Activated CD8-positive, alpha-beta memory T cell treated with anti-CD3 and anti-CD28 coated beads for 4 hours (primary cell): ENCODE results near the gene TTC19.
"Not testable (repeated sequence)": the region's sequence is repeated elsewhere in the genome, so short reads cannot be mapped to it uniquely, and the experiment has no call there.

Source experiments
- DNase-seq, 2 donors: peaks; one replicate each; pipeline ENCODE4 v3.0.0-alpha.2; 2020; ENCODE audit warnings: low read depth in 2 of 2

Gene TTC19

DNA sequence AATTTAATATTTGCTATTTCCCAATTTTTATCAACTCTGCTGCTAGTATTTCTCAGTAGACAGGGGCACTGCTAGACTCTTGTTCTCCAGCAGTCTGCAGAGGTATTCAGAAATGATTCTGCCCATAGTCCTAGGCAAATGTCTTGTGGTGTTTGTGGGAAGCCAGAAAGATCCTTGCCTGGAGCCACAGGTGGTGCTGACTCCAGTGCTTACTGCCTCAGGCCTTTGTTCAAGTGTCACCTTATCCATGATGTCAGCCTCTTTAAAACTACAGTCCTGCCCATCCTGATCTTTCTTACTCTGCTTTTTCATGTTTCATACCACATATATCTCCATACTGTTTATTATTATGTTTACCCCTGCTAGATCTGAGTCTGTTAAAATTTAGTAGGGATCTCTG is 26.6 kb upstream of the TTC19 start:
- DNase-seq, result no peak

- DNase-seq, result no peak
Observed at GRCh38 chr17:15973834-15974233, 25.8 kb upstream of the TTC19 start.

- DNase-seq, result no peak
Observed at GRCh38 chr17:15977894-15978293, 21.7 kb upstream of the TTC19 start.

- no peak for DNase-seq
Observed at GRCh38 chr17:15978606-15979005, 21.0 kb upstream of the TTC19 start.

- not testable (repeated sequence) for DNase-seq
Observed at GRCh38 chr17:15979013-15979412, 20.6 kb upstream of the TTC19 start.

GRCh38 chr17:15981208-15981607 is 18.4 kb upstream of the TTC19 start:
- no peak for DNase-seq

GRCh38 chr17:15981646-15982580 is 17.7 kb upstream of the TTC19 start:
- DNase-seq, result no peak

GRCh38 chr17:15996322-15996721 is 3.3 kb upstream of the TTC19 start:
- no peak for DNase-seq

DNA sequence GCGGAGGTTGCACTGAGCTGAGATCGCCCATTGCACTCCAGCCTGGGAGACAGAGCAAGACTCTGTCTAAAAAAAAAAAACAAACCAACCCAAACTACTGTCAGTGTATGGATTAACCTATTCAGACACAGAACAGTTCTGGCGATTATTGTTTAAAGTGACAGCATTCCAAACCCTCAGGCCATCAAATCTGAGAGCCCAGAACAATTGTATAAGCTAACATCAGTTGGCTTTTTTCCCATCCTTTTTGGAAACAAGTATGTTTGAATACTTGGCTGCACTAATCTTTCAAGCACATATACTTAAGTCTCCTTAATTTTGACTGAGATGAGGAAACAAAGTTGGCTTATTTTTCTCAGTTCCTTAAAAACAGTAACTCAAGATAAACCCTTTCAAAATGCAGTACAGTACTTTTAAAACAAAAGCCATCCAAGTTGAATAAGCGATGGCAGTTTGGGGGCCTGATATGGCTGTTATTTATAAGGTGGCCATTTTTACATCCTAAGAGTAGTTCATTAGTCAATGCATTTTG is 1.5 kb upstream of the TTC19 start:
- DNase-seq, result no peak

DNA sequence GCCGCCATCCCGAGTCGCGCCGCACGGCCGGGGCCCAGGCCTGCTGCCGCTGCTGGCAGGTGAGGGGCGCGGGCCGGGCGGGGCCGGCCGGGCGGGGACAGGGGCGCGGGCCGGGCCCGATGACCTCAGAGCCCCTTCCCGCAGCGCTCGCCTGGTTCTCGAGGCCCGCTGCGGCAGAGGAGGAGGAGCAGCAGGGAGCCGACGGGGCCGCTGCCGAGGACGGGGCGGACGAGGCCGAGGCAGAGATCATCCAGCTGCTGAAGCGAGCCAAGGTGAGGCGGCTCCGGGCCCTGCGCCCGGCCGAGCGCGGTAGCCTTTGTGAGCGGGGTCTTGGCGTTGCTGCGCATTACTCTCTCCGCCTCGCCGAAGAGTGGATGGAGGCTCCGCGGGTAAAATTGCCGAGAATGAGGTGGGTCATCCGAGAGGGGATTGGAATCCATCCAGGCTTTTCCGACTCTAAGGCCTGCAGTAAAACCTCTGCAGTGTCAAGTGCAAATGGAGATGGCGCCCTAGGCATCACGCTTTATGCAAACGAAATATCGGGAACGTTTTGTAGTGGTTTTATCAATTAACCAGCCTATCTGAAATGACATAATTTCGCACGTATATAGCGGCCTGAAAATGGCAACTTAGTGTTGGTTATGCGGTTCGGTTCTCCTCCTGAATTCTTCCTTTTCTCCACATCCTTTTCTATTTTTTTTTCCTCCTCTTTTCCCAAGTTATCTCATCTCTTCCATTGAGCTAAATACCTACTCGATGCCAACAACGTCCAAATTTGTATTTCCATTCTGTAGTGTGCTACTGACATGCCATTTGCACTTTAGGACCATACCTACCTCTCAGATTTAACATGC is 577 bp downstream of the TTC19 start:
- no peak for DNase-seq

GRCh38 chr17:16001226-16001897 is 1.7 kb downstream of the TTC19 start:
- no peak for DNase-seq

- DNase-seq, result no peak
Observed at GRCh38 chr17:16002708-16003260, 3.2 kb downstream of the TTC19 start.

DNA sequence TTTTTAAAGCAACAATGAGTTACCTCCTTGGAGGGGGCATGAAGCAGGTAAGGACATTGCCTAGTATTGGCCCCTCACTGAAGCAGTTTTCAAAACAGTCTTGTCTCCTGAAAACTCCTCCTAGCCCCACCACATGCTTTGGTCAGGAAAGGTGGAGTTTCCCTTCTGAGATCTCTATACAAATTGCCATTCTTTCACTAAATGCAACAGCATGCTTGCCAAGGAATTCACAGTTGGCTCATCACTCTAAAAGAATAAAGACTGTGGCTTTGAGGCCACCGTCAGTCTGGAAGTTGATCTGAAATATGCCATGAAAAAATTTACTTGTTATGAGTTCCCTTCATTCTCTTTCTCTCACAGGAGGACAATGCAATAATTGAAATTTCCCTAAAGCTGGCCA is 4.2 kb downstream of the TTC19 start:
- DNase-seq, result no peak

GRCh38 chr17:16005636-16006035 is 6.0 kb downstream of the TTC19 start:
- no peak for DNase-seq

DNA sequence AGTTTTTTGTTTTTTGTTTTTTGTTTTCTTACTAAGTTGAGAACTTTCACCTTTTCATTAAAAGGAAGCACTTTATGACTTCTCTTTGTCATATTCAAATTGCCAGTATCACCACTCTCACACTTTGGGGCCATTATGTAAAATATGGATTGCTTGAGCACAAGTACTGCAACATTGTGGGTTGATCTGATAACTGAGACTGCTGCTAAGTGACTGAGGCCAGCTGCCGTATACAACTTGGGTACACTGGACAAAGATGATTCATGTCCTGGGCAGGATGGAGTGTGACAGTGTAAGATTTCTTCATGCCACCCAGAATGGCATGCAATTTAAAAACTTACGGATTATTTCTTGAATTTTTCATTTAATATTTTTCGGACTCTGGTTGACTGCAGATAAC is 7.8 kb downstream of the TTC19 start:
- DNase-seq, result no peak

DNA sequence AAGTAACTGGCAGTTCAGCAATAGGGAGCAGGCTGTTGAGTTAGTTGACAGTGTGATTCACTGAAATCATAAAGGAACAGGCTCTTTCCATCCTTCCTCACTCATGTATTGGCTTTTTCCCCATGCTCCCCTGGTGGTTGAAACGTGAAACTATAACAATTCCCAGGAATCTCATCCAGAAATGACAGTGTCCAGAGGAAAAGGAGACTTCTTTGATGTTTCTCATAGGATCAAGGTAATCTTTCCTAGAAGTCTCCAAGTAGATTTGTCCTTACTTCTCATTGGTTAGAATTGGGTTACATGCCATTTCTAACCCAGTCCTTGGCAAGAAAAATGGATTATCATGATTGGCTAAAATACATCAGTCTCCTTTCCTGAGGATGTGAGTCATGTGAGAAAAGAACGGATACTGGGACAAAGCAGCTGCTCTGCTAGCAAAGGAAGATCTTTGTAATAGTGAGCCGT is 14.4 kb downstream of the TTC19 start:
- no peak for DNase-seq

GRCh38 chr17:16019347-16019746 is 19.7 kb downstream of the TTC19 start:
- no peak for DNase-seq

GRCh38 chr17:16023881-16024280 is 24.3 kb downstream of the TTC19 start:
- no peak for DNase-seq

DNA sequence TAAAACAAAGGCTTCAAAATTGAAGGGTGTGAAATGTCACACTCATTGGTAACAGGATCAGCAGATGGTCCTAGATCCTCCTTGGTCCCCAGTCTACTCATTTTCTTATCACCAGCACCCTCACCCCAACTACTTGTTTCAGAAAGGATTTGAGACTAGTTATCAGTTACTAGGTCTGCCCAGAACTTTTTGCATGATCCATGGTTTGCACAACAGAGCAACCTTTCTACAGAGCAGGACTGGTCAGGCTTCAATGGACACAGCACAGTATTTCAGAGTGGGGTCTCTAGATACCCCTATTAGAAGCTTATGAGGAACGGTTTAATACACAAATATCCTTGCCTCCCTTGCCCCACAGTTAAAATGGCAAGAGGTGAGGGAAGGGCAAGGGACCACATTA is 25.6 kb downstream of the TTC19 start:
- DNase-seq, result no peak

DNA sequence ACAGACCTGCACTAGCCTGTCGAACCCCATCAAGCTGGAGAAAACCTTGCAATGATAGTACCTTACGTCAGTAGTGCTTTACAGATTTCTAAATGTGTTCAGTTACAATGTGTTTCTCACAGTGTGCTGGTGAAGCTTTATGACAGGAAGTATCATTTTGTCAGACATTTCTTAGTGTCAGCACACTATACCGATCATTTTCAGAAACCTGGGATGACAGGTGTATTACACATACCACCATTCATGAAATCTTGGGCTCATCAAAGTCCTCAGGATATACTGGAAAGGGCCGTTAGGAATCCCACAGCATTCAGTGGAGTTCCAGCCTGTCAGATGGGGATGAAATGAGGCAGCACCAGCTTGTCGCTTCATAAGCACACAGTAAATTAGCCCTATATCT is 27.3 kb downstream of the TTC19 start:
- DNase-seq, result no peak
